Esophagus squamous epithelium (tissue), 5 donors: ENCODE results near the gene CFAP299. TPM values are rescaled to one million over a fixed set of nuclear protein-coding genes. Genes with fewer than 3 reads are reported as not detected.
"Not testable (repeated sequence)": the region's sequence is repeated elsewhere in the genome, so short reads cannot be mapped to it uniquely, and the experiment has no call there.

Experiments
- DNase-seq: peaks from one replicate; lab custom pipeline; 2025; lab: John Stamatoyannopoulos, UW
- H3K27ac ChIP-seq, 4 donors: fragments of 200-600 bp; sonication (generic); one replicate each; pipeline ENCODE4 v1.5.1; 2016 to 2019; ENCODE audit warnings: mild to moderate bottlenecking in 1 of 4
- H3K27me3 ChIP-seq, 4 donors: fragments of 200-600 bp; sonication (generic); 1 replicate in 3 of 4; 2 replicates in 1 of 4; pipeline versions ENCODE4 v1.5.1 to v1.6.0; 2017 to 2021; ENCODE audit warnings: antibody characterized with exemption in 1 of 4
- H3K36me3 ChIP-seq, 3 donors: fragments of 200-600 bp; sonication (generic); one replicate each; pipeline ENCODE4 v1.5.1; 2016 to 2019
- H3K4me1 ChIP-seq, 3 donors: fragments of 200-600 bp; sonication (generic); one replicate each; pipeline ENCODE4 v1.5.1; 2017 to 2019
- H3K4me3 ChIP-seq, 4 donors: fragments of 200-600 bp; sonication (generic); 1 replicate in 3 of 4; 2 replicates in 1 of 4; pipeline ENCODE4 v1.5.1; 2016 to 2019; ENCODE audit warnings: mild to moderate bottlenecking in 2 of 4, moderate library complexity in 1 of 4
- H3K9me3 ChIP-seq, 3 donors: fragments of 200-600 bp; sonication (generic); one replicate each; pipeline ENCODE4 v1.5.1; 2016 to 2019
- POLR2A ChIP-seq, 4 donors: fragments of 450-650 bp; IDR thresholded peaks; one replicate each; pipeline ENCODE4 v1.6.1; 2017; ENCODE audit warnings: antibody characterized with exemption in 4 of 4, mild to moderate bottlenecking in 4 of 4, moderate library complexity in 3 of 4
- WGBS, 2 donors: methylation state at CpG; one replicate each; pipeline ENCODE4 v1.1.5; 2018; 5-methylcytosine and 5-hydroxymethylcytosine counted together
- intact Hi-C: fragments of 100-400 bp; cut with DNase I; formaldehyde crosslinking; loops from one replicate; pipeline ENCODE4 v1.15.0; 2022
- total RNA-seq, 4 donors: library from RNA; depleted of rRNA; stranded (reverse); fragments of >200 nt; gene quantifications; one replicate each; pipeline ENCODE4 v1.1.0, GENCODE V29; 2016
- TF ChIP-seq, protein P1 (sequence below), 6 experiments: fragments of 450-650 bp in 4 of 6; fragments of 200-600 bp in 2 of 6; sonication (generic) in 2 of 6; IDR thresholded peaks; one replicate each; pipeline ENCODE4 v1.5.1; 2016 to 2019; ENCODE audit warnings: antibody characterized with exemption in 6 of 6, mild to moderate bottlenecking in 4 of 6, moderate library complexity in 4 of 6
- donor health status: DM: yes; HTN: yes; CAD: no.

Gene CFAP299
- total RNA-seq, 4 donors from 2014 or later, result not detected

DNA sequence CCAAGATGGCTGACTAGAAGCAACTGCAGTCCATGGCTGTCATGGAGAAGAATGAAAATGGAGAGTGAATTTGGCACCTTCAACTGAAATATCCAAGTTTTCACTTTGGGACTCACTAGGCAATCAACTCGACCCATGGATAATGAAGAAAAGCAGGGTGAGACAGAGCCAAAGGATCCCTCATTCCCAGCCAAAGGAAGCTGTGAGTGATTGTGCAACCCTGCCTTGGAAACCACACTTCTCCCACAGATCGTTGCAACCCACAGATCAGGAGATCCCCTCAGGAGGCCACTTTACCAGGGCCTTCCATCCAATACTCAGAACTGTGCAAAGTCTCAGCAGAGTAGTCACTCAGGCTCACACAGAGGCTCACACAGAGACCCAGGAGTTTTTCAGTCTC is 4.5 kb downstream of the CFAP299 start:
- 37 to 50% methylated on average over 1 to 2 of the region's 2 CpGs for WGBS, 2 donors
- no peaks in the 10 kb centered on the region for H3K9me3 ChIP-seq

GRCh38 chr4:80342684-80343083 is 7.2 kb downstream of the CFAP299 start:
- H3K27me3 ChIP-seq, result peaks cover 0 to 27% (median 0%) of the 10 kb centered on the region in 4 donors
- intact Hi-C loops, H3K36me3 ChIP-seq, H3K27ac ChIP-seq, H3K4me1 ChIP-seq, DNase-seq, H3K4me3 ChIP-seq, H3K9me3 ChIP-seq: not testable (repeated sequence)

More for the DNA sequence above, 4.5 kb downstream of the CFAP299 start:
- intact Hi-C loops, result no loop called here
- DNase-seq, result no peak
- no peaks in the 10 kb centered on the region for H3K36me3 ChIP-seq
- H3K27me3 ChIP-seq, result peaks cover 0 to 41% (median 2%) of the 10 kb centered on the region in 4 donors
- H3K4me1 ChIP-seq, result peaks cover 5 to 17% (median 10%) of the 10 kb centered on the region in 3 donors
- TF ChIP-seq, protein P1, sequence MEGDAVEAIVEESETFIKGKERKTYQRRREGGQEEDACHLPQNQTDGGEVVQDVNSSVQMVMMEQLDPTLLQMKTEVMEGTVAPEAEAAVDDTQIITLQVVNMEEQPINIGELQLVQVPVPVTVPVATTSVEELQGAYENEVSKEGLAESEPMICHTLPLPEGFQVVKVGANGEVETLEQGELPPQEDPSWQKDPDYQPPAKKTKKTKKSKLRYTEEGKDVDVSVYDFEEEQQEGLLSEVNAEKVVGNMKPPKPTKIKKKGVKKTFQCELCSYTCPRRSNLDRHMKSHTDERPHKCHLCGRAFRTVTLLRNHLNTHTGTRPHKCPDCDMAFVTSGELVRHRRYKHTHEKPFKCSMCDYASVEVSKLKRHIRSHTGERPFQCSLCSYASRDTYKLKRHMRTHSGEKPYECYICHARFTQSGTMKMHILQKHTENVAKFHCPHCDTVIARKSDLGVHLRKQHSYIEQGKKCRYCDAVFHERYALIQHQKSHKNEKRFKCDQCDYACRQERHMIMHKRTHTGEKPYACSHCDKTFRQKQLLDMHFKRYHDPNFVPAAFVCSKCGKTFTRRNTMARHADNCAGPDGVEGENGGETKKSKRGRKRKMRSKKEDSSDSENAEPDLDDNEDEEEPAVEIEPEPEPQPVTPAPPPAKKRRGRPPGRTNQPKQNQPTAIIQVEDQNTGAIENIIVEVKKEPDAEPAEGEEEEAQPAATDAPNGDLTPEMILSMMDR (IDR thresholded peaks at IDR 0.05), result no peak
- TF ChIP-seq POLR2A (IDR thresholded peaks at IDR 0.05), result no peak
- H3K4me3 ChIP-seq, result no peak overlapping the region
- H3K27ac ChIP-seq, result no peak overlapping the region

DNA sequence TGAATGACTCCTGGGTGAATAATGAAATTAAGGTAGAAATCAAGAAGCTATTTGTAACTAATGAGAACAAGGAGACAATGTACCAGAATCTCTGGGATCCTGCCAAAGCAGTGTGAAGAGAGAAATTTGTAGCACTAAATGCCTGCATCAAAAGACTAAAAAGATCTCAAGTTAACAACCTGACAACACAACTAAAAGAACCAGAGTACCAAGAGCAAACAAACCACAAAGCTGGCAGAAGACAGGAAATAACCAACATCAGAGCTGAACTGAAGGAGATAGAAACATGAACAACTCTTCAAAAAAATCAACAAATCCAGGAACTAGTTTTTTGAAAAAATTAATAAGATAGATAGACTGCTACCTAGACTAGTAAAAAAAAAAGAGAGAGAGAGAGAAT is 8.4 kb downstream of the CFAP299 start:
- intact Hi-C loops, result no loop called here
- Histone ChIP-seq H3K36me3 (no peaks in the 10 kb centered on the region), H3K4me1 (no peaks in the 10 kb centered on the region), H3K27me3 (peaks cover 0 to 20% (median 0%) of the 10 kb centered on the region in 4 donors), H3K9me3 (no peaks in the 10 kb centered on the region), H3K27ac (no peak overlapping the region), H3K4me3 (no peak overlapping the region)
- DNase-seq, result no peak
- TF ChIP-seq, protein P1 (IDR thresholded peaks at IDR 0.05), result no peak
- no peak for TF ChIP-seq POLR2A (IDR thresholded peaks at IDR 0.05)

GRCh38 chr4:80360084-80360483 is 24.6 kb downstream of the CFAP299 start:
- Histone ChIP-seq H3K4me3 (no peak overlapping the region), H3K27me3 (peaks cover 0 to 26% (median 2%) of the 10 kb centered on the region in 4 donors), H3K27ac (no peak overlapping the region), H3K9me3 (no peaks in the 10 kb centered on the region), H3K36me3 (no peaks in the 10 kb centered on the region), H3K4me1 (no peaks in the 10 kb centered on the region)
- TF ChIP-seq, protein P1 (IDR thresholded peaks at IDR 0.05), result no peak
- TF ChIP-seq POLR2A (IDR thresholded peaks at IDR 0.05), result no peak
- intact Hi-C loops, result loop anchor here (10.0 kb wide), 1 partner anchor 685 kb away; no protein-coding TSS in a partner anchor
- WGBS, 2 donors, result 29 to 35% methylated on average over 2 to 3 of the region's 3 CpGs
- DNase-seq, result no peak

GRCh38 chr4:80360900-80361299 is 25.4 kb downstream of the CFAP299 start:
- Histone ChIP-seq H3K27me3 (peaks cover 0 to 26% (median 2%) of the 10 kb centered on the region in 4 donors), H3K36me3 (no peaks in the 10 kb centered on the region), H3K4me3 (no peak overlapping the region), H3K27ac (no peak overlapping the region), H3K9me3 (no peaks in the 10 kb centered on the region), H3K4me1 (no peaks in the 10 kb centered on the region)
- DNase-seq, result no peak
- intact Hi-C loops, result loop anchor here (10.0 kb wide), 1 partner anchor 684 kb away; no protein-coding TSS in a partner anchor
- 30 to 41% methylated on average over 3 of the region's 3 CpGs for WGBS, 2 donors
- TF ChIP-seq, protein P1 (IDR thresholded peaks at IDR 0.05), result no peak
